HG03457 (cell line): ENCODE data around the gene LIN9.

Experiments used
- ATAC-seq: cut with Tn5 transposase; IDR thresholded peaks from one replicate; pipeline ENCODE4 v1.9.1; 2021; ENCODE audit warnings: moderate number of reproducible peaks; ENCODE audit not compliant: unreplicated experiment

The LIN9 gene

GRCh38 chr1:226320930-226321329 lies 12.0 kb upstream of the LIN9 start:
- ATAC-seq = no peak

DNA sequence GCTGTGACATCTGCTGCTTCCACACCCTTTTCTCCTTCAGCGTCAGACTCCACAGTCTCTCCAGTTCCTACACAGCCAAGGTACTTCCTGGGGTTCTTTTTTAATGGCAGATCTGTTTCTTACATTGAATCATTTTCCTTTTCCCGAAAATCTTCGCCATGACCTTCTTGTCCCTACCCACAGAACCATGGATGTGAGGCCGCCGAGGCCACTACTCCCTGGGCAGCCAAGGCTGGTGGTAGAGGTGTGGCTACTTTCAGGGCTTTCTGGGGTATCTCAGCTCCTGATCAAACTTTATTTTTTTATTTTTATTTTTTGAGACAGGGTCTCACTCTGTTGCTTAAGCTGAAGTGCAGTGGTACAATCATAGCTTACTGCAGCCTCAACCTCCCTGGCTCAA lies 9.5 kb upstream of the LIN9 start:
- no peak for ATAC-seq

DNA sequence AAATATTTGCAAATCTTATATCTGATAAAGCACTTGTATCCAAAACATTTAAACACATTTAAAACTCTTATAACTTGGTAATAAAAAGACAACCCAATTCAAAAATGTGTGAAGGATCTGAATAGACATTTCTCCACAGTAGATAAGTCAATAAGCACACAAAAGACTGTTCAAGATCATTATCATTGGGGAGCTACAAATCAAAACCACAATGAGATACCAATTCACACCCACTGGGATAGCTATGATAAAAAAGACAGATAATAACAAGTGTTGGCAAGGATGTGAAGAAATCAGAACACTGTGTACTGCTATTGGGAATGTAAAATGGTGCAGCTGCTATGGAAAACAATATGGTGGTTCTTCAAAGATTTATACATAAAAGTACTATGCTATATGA lies 5.1 kb upstream of the LIN9 start:
- no peak for ATAC-seq

DNA sequence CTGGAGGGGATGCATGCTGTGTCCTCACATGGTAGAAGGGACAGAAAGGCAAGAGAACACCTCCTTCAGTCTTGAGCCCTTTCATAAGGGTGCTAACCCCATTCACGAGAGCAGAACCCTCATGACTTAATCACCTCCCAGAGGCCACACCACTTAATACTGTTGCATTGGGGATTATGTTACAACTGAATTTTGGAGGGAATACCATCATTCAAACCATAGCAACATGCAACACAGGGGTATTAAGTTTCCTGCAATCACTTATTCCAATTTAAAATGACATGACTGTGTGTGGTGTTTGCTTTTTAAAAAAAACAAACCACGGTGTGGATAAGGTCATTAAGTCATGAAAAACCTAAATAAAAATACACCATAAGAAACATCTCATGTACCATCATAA lies 3.1 kb upstream of the LIN9 start:
- ATAC-seq = no peak

DNA sequence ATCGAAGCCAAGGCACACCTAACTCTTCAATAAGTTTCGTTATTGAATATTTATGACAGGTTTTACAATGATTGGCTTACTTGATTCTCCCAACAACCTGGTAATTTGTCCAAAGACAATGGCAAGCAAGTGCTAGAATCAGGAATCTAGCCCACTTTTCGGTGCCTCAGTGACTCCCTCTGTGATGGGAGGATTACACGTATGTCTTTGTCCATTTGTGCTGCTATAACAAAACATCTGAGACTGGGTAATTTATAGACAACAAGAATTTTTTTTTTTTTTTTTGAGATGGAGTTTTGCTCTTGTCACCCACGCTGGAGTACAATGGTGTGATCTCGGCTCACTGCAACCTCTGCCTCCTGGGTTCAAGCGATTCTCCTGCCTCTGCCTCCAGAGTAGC lies 2.4 kb upstream of the LIN9 start:
- ATAC-seq = no peak

DNA sequence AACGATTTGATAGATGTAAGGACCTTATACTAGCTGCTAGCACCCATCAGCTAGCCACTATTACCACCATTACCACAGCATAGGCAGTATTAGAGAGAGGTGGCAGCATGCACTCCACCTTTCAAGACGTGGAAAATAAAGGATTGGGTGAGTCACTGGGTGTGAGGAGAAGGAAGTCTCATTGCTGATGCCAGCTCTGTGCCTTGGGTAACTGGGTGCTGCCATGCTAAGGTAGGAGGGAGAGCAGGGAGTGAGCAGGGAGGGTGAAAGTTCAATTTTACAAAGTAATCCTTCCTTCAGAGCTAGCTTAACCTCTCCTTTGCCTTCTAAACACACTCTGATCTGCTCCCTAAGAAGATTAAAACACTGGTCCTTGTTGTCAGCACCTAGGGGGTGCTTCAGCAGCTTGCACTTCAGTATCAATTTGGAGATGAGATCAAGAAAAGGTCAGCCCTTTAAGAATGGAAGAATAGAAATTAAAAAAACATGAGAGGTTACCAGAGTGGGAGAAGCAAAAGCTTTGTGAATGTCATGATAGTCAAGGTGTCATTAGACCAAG lies 1.8 kb upstream of the LIN9 start:
- no peak for ATAC-seq

DNA sequence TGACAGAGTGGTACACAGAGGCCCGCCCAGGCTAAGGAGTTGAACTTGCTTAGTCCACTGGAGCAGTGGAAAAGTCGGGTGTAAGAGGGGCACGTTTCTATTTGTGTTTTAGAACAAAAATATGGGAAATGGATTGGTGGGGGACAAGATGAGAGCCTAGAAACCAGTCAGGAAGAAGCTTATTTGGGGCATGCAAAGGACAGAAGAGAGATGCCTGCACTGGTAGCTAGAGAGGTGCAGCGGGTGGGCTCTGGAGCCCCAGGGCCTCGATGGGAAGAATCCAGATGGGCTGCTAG lies 1.2 kb upstream of the LIN9 start:
- no peak for ATAC-seq

DNA sequence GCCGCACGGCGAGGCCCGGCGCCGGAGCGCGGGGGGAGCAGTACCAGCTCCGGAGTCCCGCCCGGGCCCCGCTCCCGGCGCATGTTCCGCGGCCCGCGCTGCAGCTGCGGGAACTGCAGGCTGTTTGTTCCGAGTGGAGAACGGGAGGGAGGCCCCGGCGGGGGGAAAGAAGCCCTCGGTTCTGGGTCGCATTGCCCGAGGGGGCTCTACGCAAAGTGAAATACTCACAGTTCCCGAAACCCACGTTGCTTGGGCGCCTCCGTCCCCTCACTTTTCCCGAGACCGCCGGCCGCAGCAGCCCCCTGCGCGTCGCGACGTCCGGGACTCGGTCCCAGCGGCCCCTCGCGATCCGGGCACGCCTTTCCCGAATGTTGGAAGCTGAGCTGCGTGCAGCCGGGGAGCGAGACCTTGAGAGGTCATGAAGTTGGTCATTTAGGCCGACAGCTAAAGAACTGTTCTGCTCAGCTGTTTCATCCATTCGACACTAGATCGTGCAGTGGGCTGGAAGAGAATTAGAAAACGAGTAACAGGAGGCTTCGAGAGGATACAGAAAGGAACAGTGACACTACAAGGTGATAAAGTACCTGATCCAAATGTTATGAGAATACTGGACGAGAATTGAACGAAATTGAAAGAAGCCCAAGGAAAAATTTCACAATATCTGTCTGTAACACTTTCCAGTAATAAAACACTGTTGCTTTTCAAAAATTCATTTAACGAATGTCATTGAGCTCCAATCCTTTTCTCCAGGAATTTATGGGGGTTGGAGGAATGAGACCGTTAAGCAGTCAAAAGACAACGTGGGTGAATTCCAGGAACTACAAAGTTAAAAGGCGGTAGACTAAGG lies 657 bp upstream of the LIN9 start:
- ATAC-seq = no peak

GRCh38 chr1:226308166-226308722 lies 720 bp downstream of the LIN9 start:
- peak; percentile 10 for ATAC-seq

GRCh38 chr1:226306425-226306824 lies 2.5 kb downstream of the LIN9 start:
- no peak for ATAC-seq

- ATAC-seq = no peak
Observed at GRCh38 chr1:226305184-226305583, 3.8 kb downstream of the LIN9 start.

- no peak for ATAC-seq
Observed at GRCh38 chr1:226304291-226304955, 4.5 kb downstream of the LIN9 start.

DNA sequence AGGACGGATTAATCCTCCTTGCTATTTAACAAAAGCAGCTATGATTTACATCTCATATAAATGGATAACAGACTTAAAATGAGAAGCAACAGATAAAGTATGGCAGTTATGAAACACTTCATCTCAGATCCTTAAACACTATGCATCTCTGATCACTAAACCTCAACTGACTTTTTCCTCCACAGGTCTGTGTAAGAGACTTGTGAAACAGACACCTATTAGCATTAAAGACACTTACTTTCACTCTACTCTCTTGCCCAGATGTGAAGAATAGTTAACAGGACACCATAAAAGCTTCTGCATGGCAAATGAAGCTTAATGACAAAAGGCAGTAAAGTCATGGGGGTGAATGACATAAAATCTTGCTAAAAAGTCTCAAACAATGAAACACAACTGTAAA lies 6.2 kb downstream of the LIN9 start:
- no peak for ATAC-seq

GRCh38 chr1:226296911-226297310 lies 12.1 kb downstream of the LIN9 start:
- no peak for ATAC-seq

DNA sequence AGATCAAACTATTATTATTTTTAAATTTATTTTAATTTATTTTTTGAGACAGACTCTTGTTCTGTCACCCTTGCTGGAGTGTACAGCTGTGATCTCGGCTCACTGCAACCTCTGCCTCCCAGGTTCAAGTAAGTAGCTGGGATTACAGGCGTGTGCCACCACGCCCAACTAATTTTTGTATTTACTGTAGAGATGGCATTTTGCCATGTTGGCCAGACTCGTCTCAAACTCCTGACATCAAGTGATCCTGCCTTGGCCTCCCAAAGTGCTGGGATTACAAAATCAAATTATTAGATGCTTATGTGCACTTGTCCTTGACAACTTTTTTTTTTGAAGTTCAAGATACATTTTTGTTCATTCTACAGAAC lies 15.4 kb downstream of the LIN9 start:
- ATAC-seq = no peak

- no peak for ATAC-seq
Observed at GRCh38 chr1:226292874-226293552, 16.0 kb downstream of the LIN9 start.

DNA sequence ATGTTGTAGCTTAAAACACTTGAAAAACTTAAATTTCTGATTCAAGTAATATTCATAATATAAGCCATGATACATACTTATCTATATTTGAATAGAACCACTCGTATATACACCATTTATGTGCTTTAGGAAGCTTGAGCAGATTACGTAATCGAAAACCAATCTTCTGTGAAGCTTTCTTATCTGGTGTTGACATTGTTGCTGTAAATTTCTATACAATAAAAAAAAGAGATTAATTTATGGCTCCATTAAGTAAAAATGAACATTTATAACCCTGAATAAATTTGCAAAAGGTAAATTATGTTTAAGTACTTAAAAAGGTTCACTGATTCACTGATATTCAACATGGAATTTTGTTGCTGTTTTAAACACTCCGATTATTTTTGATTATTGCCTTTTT lies 21.4 kb downstream of the LIN9 start:
- ATAC-seq = no peak

GRCh38 chr1:226281058-226281457 lies 27.9 kb downstream of the LIN9 start:
- no peak for ATAC-seq

GRCh38 chr1:226279498-226279897 lies 29.5 kb downstream of the LIN9 start:
- ATAC-seq = no peak

- no peak for ATAC-seq
Observed at GRCh38 chr1:226277897-226278296, 31.1 kb downstream of the LIN9 start.

GRCh38 chr1:226276987-226277386 lies 32.0 kb downstream of the LIN9 start:
- ATAC-seq = no peak
